Subcutaneous abdominal adipose tissue (tissue), 5 donors: ENCODE results near the gene B3GALT5.

ENCODE experiments used
- H3K27ac ChIP-seq: one replicate; pipeline ENCODE4 v1.7.0; 2013; ENCODE audit warnings: low read depth, mild to moderate bottlenecking, inconsistent platforms, low read length, moderate library complexity
- H3K27me3 ChIP-seq, 5 donors: one replicate each; pipeline ENCODE4 v1.7.0; 2013; ENCODE audit warnings: low read length in 5 of 5, inconsistent platforms in 1 of 5; ENCODE audit not compliant: control insufficient read depth in 5 of 5, insufficient read depth in 4 of 5
- H3K36me3 ChIP-seq, 5 donors: one replicate each; pipeline ENCODE4 v1.7.0; 2013; ENCODE audit warnings: low read length in 5 of 5; ENCODE audit not compliant: control insufficient read depth in 5 of 5, insufficient read depth in 5 of 5
- H3K4me1 ChIP-seq, 5 donors: one replicate each; pipeline ENCODE4 v1.7.0; 2013; ENCODE audit warnings: low read length in 5 of 5, mild to moderate bottlenecking in 3 of 5, moderate library complexity in 1 of 5; ENCODE audit not compliant: control insufficient read depth in 5 of 5, insufficient read depth in 5 of 5
- H3K4me3 ChIP-seq, 5 donors: one replicate each; pipeline ENCODE4 v1.7.0; 2013; ENCODE audit warnings: low read length in 5 of 5, low read depth in 1 of 5
- H3K9ac ChIP-seq, 5 donors: one replicate each; pipeline ENCODE4 v1.7.0; 2013; ENCODE audit warnings: low read length in 5 of 5, mild to moderate bottlenecking in 4 of 5, moderate library complexity in 3 of 5
- H3K9me3 ChIP-seq, 5 donors: one replicate each; pipeline ENCODE4 v1.7.0; 2013; ENCODE audit warnings: low read length in 5 of 5; ENCODE audit not compliant: control insufficient read depth in 5 of 5
- donor health status: healthy.
- donor health status: healthy.
- donor health status: healthy.
- donor health status: healthy.
- donor health status: healthy.

Gene B3GALT5

GRCh38 chr21:39602793-39603192 lies 9.9 kb upstream of the B3GALT5 start:
- peaks cover 5 to 11% (median 6%) of the 10 kb centered on the region in 5 donors for H3K27me3 ChIP-seq
- H3K27ac ChIP-seq: no peak overlapping the region
- H3K9me3 ChIP-seq: no peaks in the 10 kb centered on the region
- H3K4me3 ChIP-seq: no peak overlapping the region
- no peak overlapping the region for H3K9ac ChIP-seq
- H3K36me3 ChIP-seq: no peaks in the 10 kb centered on the region
- H3K4me1 ChIP-seq: no peaks in the 10 kb centered on the region

GRCh38 chr21:39604951-39605350 lies 7.8 kb upstream of the B3GALT5 start:
- Histone ChIP-seq H3K4me3 (no peak overlapping the region), H3K9me3 (no peaks in the 10 kb centered on the region), H3K27ac (no peak overlapping the region), H3K27me3 (peaks cover 0 to 8% (median 6%) of the 10 kb centered on the region in 5 donors), H3K36me3 (no peaks in the 10 kb centered on the region), H3K9ac (no peak overlapping the region), H3K4me1 (no peaks in the 10 kb centered on the region)

- H3K27me3 ChIP-seq: peaks cover 21 to 33% (median 31%) of the 10 kb centered on the region in 5 donors
- H3K4me3 ChIP-seq: no peak overlapping the region
- peaks cover 0 to 11% (median 3%) of the 10 kb centered on the region in 5 donors for H3K4me1 ChIP-seq
- no peak overlapping the region for H3K27ac ChIP-seq
- no peaks in the 10 kb centered on the region for H3K36me3 ChIP-seq
- no peaks in the 10 kb centered on the region for H3K9me3 ChIP-seq
- no peak overlapping the region for H3K9ac ChIP-seq
Measured at GRCh38 chr21:39610703-39611102, 2.0 kb upstream of the B3GALT5 start.

- H3K4me3 ChIP-seq: no peak overlapping the region
Measured at GRCh38 chr21:39611551-39612190, 1.1 kb upstream of the B3GALT5 start.

GRCh38 chr21:39613041-39613934 lies 548 bp downstream of the B3GALT5 start:
- H3K4me3 ChIP-seq: no peak overlapping the region
- no peaks in the 10 kb centered on the region for H3K9me3 ChIP-seq
- no peak overlapping the region for H3K9ac ChIP-seq
- H3K36me3 ChIP-seq: no peaks in the 10 kb centered on the region
- no peak overlapping the region for H3K27ac ChIP-seq
- peaks cover 0 to 11% (median 3%) of the 10 kb centered on the region in 5 donors for H3K4me1 ChIP-seq
- H3K27me3 ChIP-seq: peaks cover 21 to 33% (median 29%) of the 10 kb centered on the region in 5 donors

More at GRCh38 chr21:39611551-39612190, 1.1 kb upstream of the B3GALT5 start:
- H3K27ac ChIP-seq: no peak overlapping the region
- H3K9ac ChIP-seq: no peak overlapping the region
- H3K36me3 ChIP-seq: no peaks in the 10 kb centered on the region
- no peaks in the 10 kb centered on the region for H3K9me3 ChIP-seq
- H3K4me1 ChIP-seq: peaks cover 0 to 11% (median 3%) of the 10 kb centered on the region in 5 donors
- H3K27me3 ChIP-seq: peaks cover 21 to 33% (median 29%) of the 10 kb centered on the region in 5 donors

GRCh38 chr21:39616211-39616772 lies 3.6 kb downstream of the B3GALT5 start:
- Histone ChIP-seq H3K4me1 (peaks cover 0 to 11% (median 3%) of the 10 kb centered on the region in 5 donors), H3K27me3 (peaks cover 20 to 33% (median 29%) of the 10 kb centered on the region in 5 donors), H3K27ac (no peak overlapping the region), H3K9me3 (no peaks in the 10 kb centered on the region), H3K36me3 (no peaks in the 10 kb centered on the region), H3K4me3 (no peak overlapping the region), H3K9ac (no peak overlapping the region)

GRCh38 chr21:39620856-39621255 lies 8.1 kb downstream of the B3GALT5 start:
- no peaks in the 10 kb centered on the region for H3K27me3 ChIP-seq
- H3K4me3 ChIP-seq: no peak overlapping the region
- no peak overlapping the region for H3K9ac ChIP-seq

GRCh38 chr21:39625211-39625895 lies 12.6 kb downstream of the B3GALT5 start:
- H3K4me1 ChIP-seq: no peaks in the 10 kb centered on the region
- H3K36me3 ChIP-seq: no peaks in the 10 kb centered on the region
- no peak overlapping the region for H3K4me3 ChIP-seq
- H3K9me3 ChIP-seq: peaks cover 0 to 5% (median 3%) of the 10 kb centered on the region in 5 donors
- no peak overlapping the region for H3K9ac ChIP-seq
- H3K27ac ChIP-seq: no peak overlapping the region
- H3K27me3 ChIP-seq: peaks cover 0 to 5% (median 1%) of the 10 kb centered on the region in 5 donors

More at GRCh38 chr21:39620856-39621255, 8.1 kb downstream of the B3GALT5 start:
- H3K4me1 ChIP-seq: no peaks in the 10 kb centered on the region
- no peak overlapping the region for H3K27ac ChIP-seq
- H3K9me3 ChIP-seq: peaks cover 0 to 5% (median 3%) of the 10 kb centered on the region in 5 donors
- H3K36me3 ChIP-seq: no peaks in the 10 kb centered on the region

GRCh38 chr21:39628385-39628784 lies 15.6 kb downstream of the B3GALT5 start:
- Histone ChIP-seq H3K27ac (no peak overlapping the region), H3K9ac (no peak overlapping the region), H3K4me3 (no peak overlapping the region), H3K9me3 (peaks cover 0 to 5% (median 3%) of the 10 kb centered on the region in 5 donors), H3K27me3 (peaks cover 0 to 8% (median 3%) of the 10 kb centered on the region in 5 donors), H3K36me3 (no peaks in the 10 kb centered on the region), H3K4me1 (no peaks in the 10 kb centered on the region)
